HCT116 (cell line): Measurements from ENCODE around the gene TNIK.

ENCODE experiments used
- CEBPB ChIP-seq: IDR thresholded peaks from 2 replicates; pipeline ENCODE4 v1.6.1; 2012; ENCODE audit warnings: low read depth
- EGR1 ChIP-seq: IDR thresholded peaks from 2 replicates; pipeline ENCODE4 v1.6.1; 2012; ENCODE audit warnings: low read depth
- ELF1 ChIP-seq: IDR thresholded peaks from 2 replicates; pipeline ENCODE4 v1.6.1; 2012; ENCODE audit warnings: low read depth, borderline replicate concordance
- EZH2 ChIP-seq: fragments of 200-600 bp; sonication (generic); IDR thresholded peaks from 2 replicates; pipeline ENCODE4 v1.6.1; 2017; ENCODE audit warnings: antibody characterized with exemption, mixed run types
- EZH2phosphoT487 ChIP-seq: fragments of 200-600 bp; IDR thresholded peaks from 2 replicates; pipeline ENCODE4 v1.6.1; 2018; ENCODE audit warnings: antibody characterized with exemption, borderline replicate concordance
- POLR2A ChIP-seq: IDR thresholded peaks from 2 replicates; pipeline ENCODE4 v1.7.0; 2011; ENCODE audit warnings: borderline replicate concordance; ENCODE audit not compliant: insufficient read depth, insufficient read length; ENCODE audit errors: extremely low read depth
- POLR2AphosphoS5 ChIP-seq: IDR thresholded peaks from 2 replicates; pipeline ENCODE4 v1.6.1; 2011; ENCODE audit warnings: mild to moderate bottlenecking, low read depth, low read length, moderate library complexity
- YY1 ChIP-seq: IDR thresholded peaks from 2 replicates; pipeline ENCODE4 v1.6.1; 2011; ENCODE audit warnings: low read length, low read depth, moderate library complexity, mild to moderate bottlenecking; ENCODE audit not compliant: insufficient replicate concordance; ENCODE audit errors: extremely low read depth
- ZNF274 ChIP-seq: fragments of 200-500 bp; sonication (Bioruptor generic); IDR thresholded peaks from 2 replicates; pipeline ENCODE4 v1.6.1; 2014; ENCODE audit warnings: mild to moderate bottlenecking, low read depth, low read length, inconsistent platforms
- TF ChIP-seq, protein P1 (sequence below), 3 experiments: fragments of 200-600 bp in 1 of 3; sonication (generic) in 1 of 3; IDR thresholded peaks in 2 of 3; conservative IDR thresholded peaks in 1 of 3; 2 replicates each; pipeline ENCODE4 v1.5.1; 2012 to 2017; ENCODE audit warnings: low read depth in 2 of 3, low read length in 2 of 3, antibody characterized with exemption in 1 of 3, borderline replicate concordance in 1 of 3, control low read depth in 1 of 3, mild to moderate bottlenecking in 1 of 3, mixed read lengths in 1 of 3, mixed run types in 1 of 3, moderate library complexity in 1 of 3; ENCODE audit not compliant: insufficient read depth in 1 of 3
- TF ChIP-seq, protein P2 (sequence below): IDR thresholded peaks from 2 replicates; pipeline ENCODE4 v1.6.1; 2012

DNA sequence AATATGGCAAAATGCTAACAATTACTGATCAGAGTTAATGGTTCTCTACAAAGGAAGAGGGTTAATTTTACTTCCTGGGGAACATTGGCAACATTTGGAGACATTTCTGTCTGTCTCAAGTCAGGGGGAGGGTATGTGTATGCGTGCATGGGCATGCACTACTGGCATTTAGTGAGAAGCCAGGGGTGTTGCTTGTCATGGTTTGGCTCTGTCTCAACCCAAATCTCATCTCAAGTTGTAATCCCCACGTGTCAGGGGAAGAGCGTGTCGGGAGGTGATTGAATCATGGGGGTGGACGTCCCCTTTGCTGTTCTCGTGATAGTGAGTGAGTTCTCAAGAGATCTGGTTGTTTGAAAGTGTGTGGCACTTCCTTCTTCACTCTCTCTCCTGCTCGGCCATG is 28.3 kb upstream of the TNIK start:
- TF ChIP-seq, protein P1, sequence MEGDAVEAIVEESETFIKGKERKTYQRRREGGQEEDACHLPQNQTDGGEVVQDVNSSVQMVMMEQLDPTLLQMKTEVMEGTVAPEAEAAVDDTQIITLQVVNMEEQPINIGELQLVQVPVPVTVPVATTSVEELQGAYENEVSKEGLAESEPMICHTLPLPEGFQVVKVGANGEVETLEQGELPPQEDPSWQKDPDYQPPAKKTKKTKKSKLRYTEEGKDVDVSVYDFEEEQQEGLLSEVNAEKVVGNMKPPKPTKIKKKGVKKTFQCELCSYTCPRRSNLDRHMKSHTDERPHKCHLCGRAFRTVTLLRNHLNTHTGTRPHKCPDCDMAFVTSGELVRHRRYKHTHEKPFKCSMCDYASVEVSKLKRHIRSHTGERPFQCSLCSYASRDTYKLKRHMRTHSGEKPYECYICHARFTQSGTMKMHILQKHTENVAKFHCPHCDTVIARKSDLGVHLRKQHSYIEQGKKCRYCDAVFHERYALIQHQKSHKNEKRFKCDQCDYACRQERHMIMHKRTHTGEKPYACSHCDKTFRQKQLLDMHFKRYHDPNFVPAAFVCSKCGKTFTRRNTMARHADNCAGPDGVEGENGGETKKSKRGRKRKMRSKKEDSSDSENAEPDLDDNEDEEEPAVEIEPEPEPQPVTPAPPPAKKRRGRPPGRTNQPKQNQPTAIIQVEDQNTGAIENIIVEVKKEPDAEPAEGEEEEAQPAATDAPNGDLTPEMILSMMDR (IDR thresholded peaks at IDR 0.05 in 2 of 3, conservative IDR thresholded peaks at IDR 0.05 in 1 of 3; ENCODE audit: borderline replicate concordance in 1 of 3, insufficient read depth in 1 of 3, low read depth in 2 of 3, low read length in 2 of 3): no peak
- TF ChIP-seq POLR2A (no peak), EZH2 (no peak), EZH2phosphoT487 (no peak), POLR2AphosphoS5 (no peak), ELF1 (no peak), EGR1 (no peak), YY1 (no peak), ZNF274 (no peak), CEBPB (no peak)
- TF ChIP-seq, protein P2, sequence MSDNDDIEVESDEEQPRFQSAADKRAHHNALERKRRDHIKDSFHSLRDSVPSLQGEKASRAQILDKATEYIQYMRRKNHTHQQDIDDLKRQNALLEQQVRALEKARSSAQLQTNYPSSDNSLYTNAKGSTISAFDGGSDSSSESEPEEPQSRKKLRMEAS: no peak
